ENCODE results near the gene TMCC2.

- TF ChIP-seq EZH2 (IDR thresholded peaks at IDR 0.05; ENCODE audit: insufficient read depth, low read length) (no peak), CTCF (IDR thresholded peaks at IDR 0.05; ENCODE audit: insufficient read depth, low read depth, low read length) (no peak)
These were observed 16.6 kb downstream of the TMCC2 start for GRCh38 chr1:205244384-205244783.

All from astrocyte (in vitro differentiated cells and primary cell).